Thoracic aorta (tissue), 2 donors: ENCODE data around the gene FRMPD4. TPM values are rescaled to one million over a fixed set of nuclear protein-coding genes. Genes with fewer than 3 reads are reported as not detected.

ENCODE experiments used
- ATAC-seq: fragments of 150-250 bp; one replicate; pipeline ENCODE4 v1.8.0; 2017; ENCODE audit warnings: low read depth; ENCODE audit not compliant: insufficient number of reproducible peaks, low FRiP score
- DNase-seq: peaks from one replicate; pipeline ENCODE4 v3.0.0-alpha.2; 2020; ENCODE audit warnings: low spot score
- H3K27ac ChIP-seq, 2 donors: fragments of 200-600 bp; sonication (generic); 1 replicate in 1 of 2; 2 replicates in 1 of 2; pipeline ENCODE4 v1.5.1; 2016; ENCODE audit warnings: mild to moderate bottlenecking in 2 of 2, moderate library complexity in 2 of 2
- H3K27me3 ChIP-seq: fragments of 200-600 bp; sonication (generic); replicated peaks from 2 replicates; pipeline ENCODE4 v1.6.0; 2016; ENCODE audit warnings: mild to moderate bottlenecking; ENCODE audit not compliant: insufficient read depth
- H3K36me3 ChIP-seq: fragments of 200-600 bp; sonication (generic); one replicate; pipeline ENCODE4 v1.5.1; 2016
- H3K4me1 ChIP-seq, 2 donors: fragments of 200-600 bp; sonication (generic); 1 replicate in 1 of 2; 2 replicates in 1 of 2; pipeline versions ENCODE4 v1.5.1 to v1.6.0; 2016; ENCODE audit warnings: low read depth in 2 of 2, mild to moderate bottlenecking in 1 of 2; ENCODE audit not compliant: control insufficient read depth in 1 of 2
- H3K4me3 ChIP-seq: fragments of 200-600 bp; sonication (generic); 2 replicates; pipeline ENCODE4 v1.5.1; 2016; ENCODE audit warnings: mild to moderate bottlenecking
- H3K9me3 ChIP-seq: fragments of 200-600 bp; sonication (generic); 2 replicates; pipeline ENCODE4 v1.5.1; 2016
- CTCF ChIP-seq: fragments of 200-600 bp; sonication (generic); IDR thresholded peaks from one replicate; pipeline ENCODE4 v1.5.1; 2019; ENCODE audit warnings: antibody characterized with exemption
- total RNA-seq, 2 donors: library from RNA; depleted of rRNA; stranded (reverse); fragments of >200 nt; gene quantifications; one replicate each; pipeline versions ENCODE4 v1.1.0 to v1.2.3, GENCODE V29; 2016

FRMPD4 gene
- total RNA-seq, 2 donors from 2014 or later, result not detected

DNA sequence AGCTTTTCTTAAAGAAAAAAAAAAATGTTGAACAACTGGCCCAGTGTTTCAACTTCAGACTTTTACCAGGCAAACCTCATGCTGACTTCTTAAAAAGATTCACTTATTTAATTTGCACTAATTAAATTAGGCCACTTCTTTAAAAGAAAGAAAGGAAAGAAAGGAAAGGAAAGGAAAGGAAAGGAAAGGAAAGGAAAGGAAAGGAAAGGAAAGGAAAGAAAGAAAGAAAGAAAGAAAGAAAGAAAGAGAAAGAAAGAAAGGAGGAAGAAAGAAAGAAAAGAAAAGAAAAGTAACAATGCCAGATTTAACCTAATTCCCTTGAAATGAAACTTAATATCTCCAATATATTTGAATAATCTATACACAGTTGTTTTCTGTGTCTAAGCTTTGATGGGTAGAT is 581.6 kb downstream of the FRMPD4 start:
- no peaks in the 10 kb centered on the region for H3K27me3 ChIP-seq
- no peaks in the 10 kb centered on the region for H3K9me3 ChIP-seq
- no peak for TF ChIP-seq CTCF
- H3K36me3 ChIP-seq, result no peaks in the 10 kb centered on the region
- no peaks in the 10 kb centered on the region for H3K4me1 ChIP-seq
- ATAC-seq (no peak), DNase-seq (no peak)
- H3K4me3 ChIP-seq, result no peak overlapping the region
- H3K27ac ChIP-seq, result no peak overlapping the region

GRCh38 chrX:12721042-12721441 is 582.8 kb downstream of the FRMPD4 start:
- Histone ChIP-seq H3K9me3 (no peaks in the 10 kb centered on the region), H3K4me3 (no peak overlapping the region), H3K27me3 (no peaks in the 10 kb centered on the region), H3K4me1 (no peaks in the 10 kb centered on the region), H3K27ac (no peak overlapping the region), H3K36me3 (no peaks in the 10 kb centered on the region)
- DNase-seq (no peak), ATAC-seq (no peak)
- TF ChIP-seq CTCF, result no peak

DNA sequence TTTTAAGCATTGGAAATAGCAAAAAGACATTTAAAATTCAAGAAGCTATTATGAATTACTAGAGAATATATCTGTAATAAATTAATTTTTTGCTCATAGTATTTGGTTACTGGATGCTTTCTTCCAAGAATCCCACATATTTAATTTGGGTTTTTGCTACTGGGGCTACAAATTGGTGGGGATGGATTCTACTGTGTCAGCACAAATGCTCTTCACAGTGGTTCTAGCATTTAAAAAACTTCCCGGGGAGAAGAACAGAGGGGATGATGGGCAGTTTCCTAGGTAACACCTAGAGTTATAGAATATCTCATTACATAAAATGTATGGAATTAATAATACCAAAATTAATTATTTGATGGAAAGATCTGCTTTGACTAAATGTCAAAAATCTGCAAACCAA is 584.0 kb downstream of the FRMPD4 start:
- Histone ChIP-seq H3K36me3 (no peaks in the 10 kb centered on the region), H3K4me3 (no peak overlapping the region), H3K9me3 (no peaks in the 10 kb centered on the region), H3K27ac (no peak overlapping the region), H3K27me3 (no peaks in the 10 kb centered on the region), H3K4me1 (no peaks in the 10 kb centered on the region)
- no peak for TF ChIP-seq CTCF
- no peak for ATAC-seq
- no peak for DNase-seq

GRCh38 chrX:12741416-12741815 is 603.1 kb downstream of the FRMPD4 start:
- no peaks in the 10 kb centered on the region for H3K4me1 ChIP-seq
- no peak for TF ChIP-seq CTCF
- no peak overlapping the region for H3K4me3 ChIP-seq
- no peaks in the 10 kb centered on the region for H3K36me3 ChIP-seq
- no peak overlapping the region for H3K27ac ChIP-seq
- H3K27me3 ChIP-seq, result no peaks in the 10 kb centered on the region
- DNase-seq (no peak), ATAC-seq (no peak)
- no peaks in the 10 kb centered on the region for H3K9me3 ChIP-seq

DNA sequence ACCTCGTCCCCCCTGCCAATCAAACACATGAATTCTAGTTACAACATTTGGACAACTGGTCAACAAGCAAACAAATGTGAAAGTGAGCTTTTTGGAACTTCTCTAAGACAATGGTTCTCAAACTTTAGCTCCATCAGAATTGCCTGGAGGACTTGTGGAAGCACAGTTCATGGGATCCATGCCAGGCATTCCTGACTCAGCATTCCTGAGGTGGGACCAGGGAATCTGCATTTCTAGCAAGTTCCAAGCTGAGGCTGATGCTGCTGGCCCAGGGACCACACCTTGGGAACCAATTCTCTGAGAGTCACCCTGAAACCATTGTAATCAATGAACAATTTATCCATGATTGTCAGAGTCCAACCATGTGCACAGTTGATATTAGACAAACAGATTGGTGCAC is 609.2 kb downstream of the FRMPD4 start:
- H3K27me3 ChIP-seq, result no peaks in the 10 kb centered on the region
- H3K36me3 ChIP-seq, result no peaks in the 10 kb centered on the region
- H3K4me1 ChIP-seq, result no peaks in the 10 kb centered on the region
- ATAC-seq (no peak), DNase-seq (no peak)
- H3K9me3 ChIP-seq, result no peaks in the 10 kb centered on the region
- TF ChIP-seq CTCF, result no peak
- H3K4me3 ChIP-seq, result no peak overlapping the region
- no peak overlapping the region for H3K27ac ChIP-seq
